Calu3 (cell line): ENCODE measurements around the gene RAB37. TPM values are rescaled to one million over a fixed set of nuclear protein-coding genes. Genes with fewer than 3 reads are reported as not detected.

ENCODE experiments used
- BruUV-seq: library from RNA; stranded (reverse); fragments of 400-500 nt; replicated peaks from 2 replicates; lab custom pipeline; 2021; lab: Mats Ljungman, UMichigan
- CTCF ChIA-PET: fragments of 300-600 bp; sonication (Branson Sonifier 250); formaldehyde crosslinking; loops from one replicate; lab custom pipeline; 2022; ENCODE audit warnings: antibody characterized with exemption; lab: Charles Lee
- DNase-seq: peaks from one replicate; pipeline ENCODE4 v3.0.0; 2022
- H3K27ac Mint-ChIP-seq: one replicate; pipeline ENCODE4 v1.8.0; 2022; ENCODE audit warnings: mixed read lengths; ENCODE audit not compliant: unreplicated experiment
- H3K27me3 Mint-ChIP-seq: one replicate; pipeline ENCODE4 v1.8.0; 2022; ENCODE audit warnings: mixed read lengths; ENCODE audit not compliant: unreplicated experiment
- H3K36me3 Mint-ChIP-seq: one replicate; pipeline ENCODE4 v1.8.0; 2022; ENCODE audit warnings: mild to moderate bottlenecking, moderate library complexity, mixed read lengths; ENCODE audit not compliant: insufficient read depth, unreplicated experiment
- H3K4me1 Mint-ChIP-seq: one replicate; pipeline ENCODE4 v1.8.0; 2022; ENCODE audit warnings: mild to moderate bottlenecking, low read depth, mixed read lengths; ENCODE audit not compliant: unreplicated experiment
- H3K4me3 Mint-ChIP-seq: one replicate; pipeline ENCODE4 v1.8.0; 2022; ENCODE audit warnings: mild to moderate bottlenecking, low read depth, moderate library complexity, mixed read lengths; ENCODE audit not compliant: unreplicated experiment
- H3K9me3 Mint-ChIP-seq: one replicate; pipeline ENCODE4 v1.8.0; 2022; ENCODE audit warnings: low read depth, mixed read lengths; ENCODE audit not compliant: unreplicated experiment
- CTCF ChIP-seq: fragments of 200-600 bp; IDR thresholded peaks from one replicate; pipeline ENCODE4 v1.8.0; 2022; ENCODE audit warnings: antibody characterized with exemption; ENCODE audit not compliant: unreplicated experiment
- intact Hi-C: fragments of 100-400 bp; cut with micrococcal nuclease; formaldehyde crosslinking; loops from one replicate; pipeline ENCODE4 v1.10.0; 2022; ENCODE audit not compliant: unreplicated experiment
- total RNA-seq: library from RNA; stranded (reverse); gene quantifications from 2 replicates; pipeline ENCODE4 v1.2.3, GENCODE V29; 2022

RAB37 gene
- total RNA-seq, 1 experiment from 2014 or later, result 0.21 TPM

DNA sequence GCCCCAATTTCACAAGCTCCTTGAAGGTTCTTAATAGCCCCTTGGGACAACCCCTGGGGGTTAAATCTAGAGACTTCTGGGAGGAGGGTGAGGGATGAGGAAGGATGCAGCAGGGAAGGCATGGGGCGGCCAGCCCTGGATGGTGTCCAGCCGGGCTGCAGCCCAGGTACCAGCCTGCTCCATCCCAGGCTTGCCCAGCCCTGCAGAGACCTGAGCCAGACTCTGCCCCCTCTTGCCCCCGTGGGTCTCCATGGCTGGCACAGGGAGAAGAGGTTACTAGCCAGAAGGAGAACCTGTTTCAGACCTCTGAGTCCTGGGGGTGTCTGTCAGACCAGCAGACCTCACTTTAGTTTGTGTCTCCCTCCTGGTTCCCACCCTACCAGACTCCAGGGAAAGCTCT lies 19.8 kb downstream of the RAB37 start:
- Mint-ChIP-seq H3K4me3 (peak overlapping the region; percentile 65), H3K27me3 (no peaks in the 10 kb centered on the region), H3K4me1 (peaks cover 58% of the 10 kb centered on the region), H3K36me3 (peaks cover 32% of the 10 kb centered on the region), H3K9me3 (no peaks in the 10 kb centered on the region), H3K27ac (peak overlapping the region; percentile 42)
- TF ChIP-seq CTCF, result no peak
- intact Hi-C loops, result no loop called here
- no TSS peak for BruUV-seq
- CTCF ChIA-PET, result interaction anchor here (1.0 to 4.4 kb wide), 3 partner anchors 12 to 17 kb away, joined by 5 to 30 read pairs (median 7); no protein-coding TSS in a partner anchor
- DNase-seq, result no peak

DNA sequence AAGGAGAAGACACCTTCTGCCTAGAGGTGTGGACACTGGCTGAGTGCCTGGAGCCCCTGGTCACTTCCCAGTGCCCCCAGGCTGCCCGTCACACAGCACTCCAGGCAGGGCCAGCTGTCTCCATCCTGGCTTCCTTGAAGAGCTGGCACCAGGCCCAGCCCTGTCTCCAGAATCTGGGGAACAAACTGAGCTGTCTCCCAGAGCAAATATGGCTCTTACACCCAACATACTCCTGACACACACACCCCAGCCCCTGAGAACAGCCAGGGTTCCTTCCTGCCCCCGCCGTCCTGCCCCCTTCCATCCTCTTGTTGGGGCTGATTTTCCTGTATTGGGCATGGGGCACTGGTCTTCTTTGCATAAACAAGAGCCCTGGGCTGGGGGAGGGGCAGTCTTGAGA lies 20.4 kb downstream of the RAB37 start:
- Mint-ChIP-seq H3K4me3 (peak overlapping the region; percentile 65), H3K4me1 (peaks cover 52% of the 10 kb centered on the region), H3K9me3 (no peaks in the 10 kb centered on the region), H3K27me3 (no peaks in the 10 kb centered on the region), H3K27ac (peak overlapping the region; percentile 68), H3K36me3 (peaks cover 28% of the 10 kb centered on the region)
- peak; percentile 57 for DNase-seq
- intact Hi-C loops, result no loop called here
- BruUV-seq, result no TSS peak
- CTCF ChIA-PET, result interaction anchor here (1.7 to 4.4 kb wide), 2 partner anchors 13 kb away, joined by 7 to 30 read pairs; no protein-coding TSS in a partner anchor
- TF ChIP-seq CTCF, result no peak

DNA sequence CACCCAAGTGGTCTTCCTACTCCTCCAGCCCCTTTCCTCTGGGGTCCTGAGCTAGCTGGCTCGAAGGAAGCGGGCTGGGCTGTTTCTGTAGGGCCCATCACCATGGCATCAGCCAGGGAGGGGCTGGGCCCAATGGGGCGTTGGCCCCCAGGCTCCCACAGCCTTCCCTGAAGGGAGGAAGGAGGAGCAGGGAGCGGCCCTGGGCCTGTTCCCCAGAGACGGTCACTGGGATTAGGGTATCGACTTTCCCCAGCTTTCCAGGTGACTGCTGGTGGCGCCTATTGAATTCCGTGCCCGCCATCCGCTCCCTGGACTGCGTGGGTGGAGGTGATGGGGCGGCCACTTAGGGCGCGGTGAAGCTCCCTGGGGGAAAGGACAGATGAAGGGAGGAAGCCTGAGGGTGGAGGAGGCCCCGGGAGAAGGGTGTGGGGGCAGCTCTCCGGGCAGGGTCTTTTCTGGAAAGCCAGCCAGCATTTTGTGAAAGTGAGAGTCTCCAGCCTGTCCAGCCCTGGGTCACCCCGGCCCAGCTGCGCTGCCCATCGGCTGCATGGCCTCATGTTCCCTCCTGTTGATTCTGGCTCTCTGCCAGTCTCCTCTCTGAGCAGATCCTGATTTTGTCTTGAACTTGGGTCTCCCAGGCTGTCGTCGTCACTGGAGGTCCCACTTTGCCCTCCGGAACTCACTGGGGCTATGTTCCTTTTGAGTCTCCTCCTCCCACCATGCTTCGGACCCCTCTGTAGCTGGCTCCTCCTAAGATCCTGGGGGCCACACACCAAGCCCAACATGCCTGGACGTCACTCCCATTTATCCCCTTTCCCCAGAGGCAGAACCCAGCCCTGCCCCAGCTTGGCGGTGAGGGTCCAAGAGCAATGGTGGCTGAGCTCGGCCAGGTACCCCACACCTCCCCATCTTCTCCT lies 21.1 kb downstream of the RAB37 start:
- no peaks in the 10 kb centered on the region for H3K9me3 Mint-ChIP-seq
- H3K27ac Mint-ChIP-seq, result peak overlapping the region; percentile 68
- no TSS peak for BruUV-seq
- no peaks in the 10 kb centered on the region for H3K27me3 Mint-ChIP-seq
- DNase-seq, result peak; percentile 48
- CTCF ChIA-PET, result interaction anchor here (1.7 to 4.4 kb wide), 2 partner anchors 12 to 14 kb away, joined by 7 to 30 read pairs; no protein-coding TSS in a partner anchor
- H3K4me1 Mint-ChIP-seq, result peaks cover 52% of the 10 kb centered on the region
- no peak for TF ChIP-seq CTCF
- H3K4me3 Mint-ChIP-seq, result peak overlapping the region; percentile 65
- H3K36me3 Mint-ChIP-seq, result peaks cover 23% of the 10 kb centered on the region
- intact Hi-C loops, result no loop called here

- Mint-ChIP-seq H3K9me3 (no peaks in the 10 kb centered on the region), H3K36me3 (peaks cover 26% of the 10 kb centered on the region), H3K4me1 (peaks cover 50% of the 10 kb centered on the region), H3K27me3 (no peaks in the 10 kb centered on the region), H3K4me3 (peak overlapping the region; percentile 65), H3K27ac (peak overlapping the region; percentile 68)
- no TSS peak for BruUV-seq
- TF ChIP-seq CTCF, result no peak
- no peak for DNase-seq
- intact Hi-C loops, result no loop called here
- CTCF ChIA-PET, result interaction anchor here (0.6 to 4.4 kb wide), 7 partner anchors 9 to 114 kb away, joined by 4 to 30 read pairs (median 9); partner anchors contain the start of genes FDXR and NAT9
Observed at GRCh38 chr17:74758848-74759168, 21.8 kb downstream of the RAB37 start.
